Neutrophil (primary cell): ENCODE data around the gene ANKRD55.

Source experiments
- H3K27ac ChIP-seq: fragments of 200-600 bp; sonication (generic); 2 replicates; pipeline ENCODE4 v1.5.1; 2016; ENCODE audit warnings: mild to moderate bottlenecking, moderate library complexity
- H3K27me3 ChIP-seq: fragments of 200-600 bp; sonication (generic); 2 replicates; pipeline ENCODE4 v1.6.0; 2016; ENCODE audit warnings: mild to moderate bottlenecking
- H3K36me3 ChIP-seq: fragments of 200-600 bp; sonication (generic); 2 replicates; pipeline ENCODE4 v1.5.1; 2017
- H3K4me1 ChIP-seq, 2 experiments: fragments of 200-600 bp in 1 of 2; sonication (generic) in 1 of 2; 1 replicate in 1 of 2; 2 replicates in 1 of 2; pipeline versions ENCODE4 v1.5.1 to v1.6.1; 2013 to 2016; ENCODE audit warnings: low read depth in 1 of 2, low read length in 1 of 2, mild to moderate bottlenecking in 1 of 2, moderate library complexity in 1 of 2; ENCODE audit not compliant: control insufficient read depth in 1 of 2, insufficient read depth in 1 of 2
- H3K4me3 ChIP-seq, 2 experiments: fragments of 200-600 bp in 1 of 2; sonication (generic) in 1 of 2; 1 replicate in 1 of 2; 2 replicates in 1 of 2; pipeline ENCODE4 v1.5.1; 2013 to 2016; ENCODE audit warnings: low read depth in 1 of 2, low read length in 1 of 2, mild to moderate bottlenecking in 1 of 2, moderate library complexity in 1 of 2
- H3K9me3 ChIP-seq: fragments of 200-600 bp; sonication (generic); 2 replicates; pipeline ENCODE4 v1.5.1; 2016
- TF ChIP-seq, protein P1 (sequence below): fragments of 200-600 bp; sonication (generic); IDR thresholded peaks from 2 replicates; pipeline ENCODE4 v1.5.1; 2016; ENCODE audit warnings: antibody characterized with exemption

ANKRD55 gene

DNA sequence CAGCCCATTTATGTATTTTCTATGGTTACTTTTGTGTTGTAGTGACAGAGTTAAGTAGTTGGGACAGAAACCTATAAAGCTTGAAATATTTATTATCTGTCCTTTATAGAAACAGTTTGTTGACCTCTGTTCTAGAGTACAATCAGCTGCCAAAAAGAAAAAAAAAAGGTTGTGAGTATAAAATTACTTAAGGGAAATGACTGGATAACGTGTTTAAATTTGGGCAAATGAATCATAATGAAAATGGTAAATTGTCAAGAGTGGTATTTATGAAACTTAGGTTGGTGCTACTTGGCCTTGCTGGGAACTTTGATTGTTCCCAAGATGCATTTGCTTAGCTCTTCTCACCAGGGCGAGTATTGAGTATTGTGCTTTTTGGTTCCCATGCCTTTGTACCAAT is 168.1 kb downstream of the ANKRD55 start:
- TF ChIP-seq, protein P1, sequence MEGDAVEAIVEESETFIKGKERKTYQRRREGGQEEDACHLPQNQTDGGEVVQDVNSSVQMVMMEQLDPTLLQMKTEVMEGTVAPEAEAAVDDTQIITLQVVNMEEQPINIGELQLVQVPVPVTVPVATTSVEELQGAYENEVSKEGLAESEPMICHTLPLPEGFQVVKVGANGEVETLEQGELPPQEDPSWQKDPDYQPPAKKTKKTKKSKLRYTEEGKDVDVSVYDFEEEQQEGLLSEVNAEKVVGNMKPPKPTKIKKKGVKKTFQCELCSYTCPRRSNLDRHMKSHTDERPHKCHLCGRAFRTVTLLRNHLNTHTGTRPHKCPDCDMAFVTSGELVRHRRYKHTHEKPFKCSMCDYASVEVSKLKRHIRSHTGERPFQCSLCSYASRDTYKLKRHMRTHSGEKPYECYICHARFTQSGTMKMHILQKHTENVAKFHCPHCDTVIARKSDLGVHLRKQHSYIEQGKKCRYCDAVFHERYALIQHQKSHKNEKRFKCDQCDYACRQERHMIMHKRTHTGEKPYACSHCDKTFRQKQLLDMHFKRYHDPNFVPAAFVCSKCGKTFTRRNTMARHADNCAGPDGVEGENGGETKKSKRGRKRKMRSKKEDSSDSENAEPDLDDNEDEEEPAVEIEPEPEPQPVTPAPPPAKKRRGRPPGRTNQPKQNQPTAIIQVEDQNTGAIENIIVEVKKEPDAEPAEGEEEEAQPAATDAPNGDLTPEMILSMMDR = no peak
- no peaks in the 10 kb centered on the region for H3K4me1 ChIP-seq
- no peak overlapping the region for H3K27ac ChIP-seq
- H3K9me3 ChIP-seq = no peaks in the 10 kb centered on the region
- H3K36me3 ChIP-seq = no peaks in the 10 kb centered on the region
- peaks cover 30% of the 10 kb centered on the region for H3K27me3 ChIP-seq
- no peak overlapping the region for H3K4me3 ChIP-seq

DNA sequence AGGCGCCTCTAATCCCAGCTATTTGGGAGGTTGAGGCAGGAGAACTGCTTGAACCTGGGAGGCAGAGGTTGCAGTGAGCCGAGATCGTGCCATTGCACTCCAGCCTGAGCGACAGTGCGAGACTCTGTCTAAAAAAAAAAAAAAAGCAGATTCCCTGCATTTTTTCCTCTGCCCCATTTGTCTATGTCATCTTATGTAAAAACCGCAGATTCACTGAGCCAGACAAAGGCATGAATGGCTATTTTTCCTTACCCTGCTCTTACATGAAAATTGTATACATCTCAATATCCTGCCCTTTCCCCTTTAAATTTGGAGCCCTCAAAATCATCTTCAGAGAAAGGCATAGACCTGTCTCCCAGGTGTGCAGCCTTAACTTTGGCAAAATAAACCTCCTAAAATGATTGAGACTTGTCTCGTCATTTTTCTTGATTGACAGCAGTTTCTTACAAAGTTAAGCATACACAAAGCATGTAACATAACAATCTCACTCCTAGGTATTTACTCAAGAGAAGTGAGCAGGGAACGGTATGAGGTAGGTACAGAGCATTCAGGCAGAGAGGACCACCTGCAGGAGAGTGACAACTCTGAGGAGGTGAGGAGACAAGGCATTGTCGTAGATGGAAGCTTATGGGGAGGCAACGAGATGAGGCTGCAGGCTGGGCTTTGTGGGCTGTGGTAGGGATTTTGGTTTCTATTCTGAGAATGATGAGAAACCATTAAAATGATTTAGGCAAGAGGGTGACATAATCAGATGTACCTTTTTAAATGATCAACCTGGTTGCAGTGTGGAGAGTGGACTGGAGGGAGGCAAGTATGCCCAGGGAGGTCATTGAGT is 172.6 kb downstream of the ANKRD55 start:
- H3K4me1 ChIP-seq = no peaks in the 10 kb centered on the region
- TF ChIP-seq, protein P1 = no peak
- H3K27me3 ChIP-seq = peaks cover 23% of the 10 kb centered on the region
- no peak overlapping the region for H3K27ac ChIP-seq
- H3K9me3 ChIP-seq = no peaks in the 10 kb centered on the region
- no peaks in the 10 kb centered on the region for H3K36me3 ChIP-seq
- H3K4me3 ChIP-seq = no peak overlapping the region

DNA sequence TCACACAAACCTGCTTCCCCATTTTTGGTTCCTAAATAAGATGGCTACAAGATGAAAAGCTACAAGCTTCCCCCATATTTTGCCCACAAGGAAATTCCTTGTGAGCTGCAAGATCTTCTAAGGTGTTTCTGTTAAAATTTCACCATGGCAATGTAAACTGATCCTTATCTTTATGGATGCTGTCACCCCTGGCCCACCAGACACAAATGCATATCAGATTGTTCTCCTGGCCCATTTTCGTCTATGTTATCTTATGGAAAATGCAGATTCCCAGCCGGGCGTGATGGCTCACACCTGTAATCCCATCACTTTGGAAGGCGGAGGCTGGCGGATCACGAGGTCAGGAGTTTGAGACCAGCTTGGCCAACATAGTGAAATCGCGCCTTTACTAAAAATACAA is 173.3 kb downstream of the ANKRD55 start:
- Histone ChIP-seq H3K4me3 (no peak overlapping the region), H3K4me1 (no peaks in the 10 kb centered on the region), H3K27me3 (peaks cover 26% of the 10 kb centered on the region), H3K36me3 (no peaks in the 10 kb centered on the region), H3K27ac (no peak overlapping the region), H3K9me3 (no peaks in the 10 kb centered on the region)
- TF ChIP-seq, protein P1 = no peak

DNA sequence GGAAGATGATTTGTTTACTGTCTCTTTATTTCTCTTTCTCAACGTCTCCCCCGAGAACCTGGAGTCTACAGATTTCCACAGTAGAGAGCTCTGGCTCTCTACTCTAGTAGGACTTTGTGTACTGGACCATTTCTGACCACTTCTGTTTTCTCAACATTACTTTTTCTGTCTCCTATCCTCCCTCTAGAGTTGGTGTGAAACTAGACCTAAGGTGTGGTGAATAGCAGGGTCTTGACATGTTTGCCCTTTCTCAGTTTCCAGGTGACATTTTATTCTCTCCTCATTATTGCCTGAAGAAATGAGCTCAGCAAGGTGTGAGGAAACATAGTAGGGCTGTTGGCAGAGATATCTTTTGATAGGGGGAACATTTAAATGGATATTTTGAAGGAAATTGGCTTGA is 176.3 kb downstream of the ANKRD55 start:
- Histone ChIP-seq H3K4me3 (no peak overlapping the region), H3K4me1 (no peaks in the 10 kb centered on the region)
- TF ChIP-seq, protein P1 = no peak

DNA sequence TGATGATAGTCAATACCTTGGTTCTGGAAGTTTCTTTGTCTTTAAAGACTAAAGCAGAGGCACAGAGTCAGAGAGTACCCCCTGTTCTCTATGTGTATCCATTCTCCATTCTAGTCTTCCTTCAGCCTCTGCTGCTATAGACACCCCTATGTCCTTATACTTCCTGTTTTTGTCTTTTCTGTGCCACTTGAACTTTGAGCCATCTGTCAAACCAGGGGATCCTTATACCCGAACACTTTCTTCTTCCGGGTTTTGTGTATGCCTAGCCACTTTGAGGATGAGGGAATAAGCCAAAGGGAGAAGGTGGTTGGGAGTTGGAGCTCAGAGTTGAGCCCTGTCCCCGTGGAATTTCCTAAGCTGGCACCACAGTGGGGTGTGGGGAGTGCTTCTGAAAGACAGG is 177.3 kb downstream of the ANKRD55 start:
- Histone ChIP-seq H3K36me3 (no peaks in the 10 kb centered on the region), H3K27me3 (peaks cover 26% of the 10 kb centered on the region), H3K4me1 (no peaks in the 10 kb centered on the region), H3K4me3 (no peak overlapping the region), H3K9me3 (no peaks in the 10 kb centered on the region), H3K27ac (no peak overlapping the region)
- TF ChIP-seq, protein P1 = no peak

More for the DNA sequence above, 176.3 kb downstream of the ANKRD55 start:
- Histone ChIP-seq H3K9me3 (no peaks in the 10 kb centered on the region), H3K27ac (no peak overlapping the region), H3K27me3 (peaks cover 26% of the 10 kb centered on the region), H3K36me3 (no peaks in the 10 kb centered on the region)
